K562 (cell line): ENCODE data around the gene PLXNB1.

Source experiments
- CBX2 ChIP-seq: fragments of 200-600 bp; sonication (generic); IDR thresholded peaks from one replicate; pipeline ENCODE4 v1.6.1; 2012; ENCODE audit warnings: mild to moderate bottlenecking, low read length, inconsistent platforms; ENCODE audit not compliant: insufficient read depth, poor library complexity, severe bottlenecking
- CREM ChIP-seq: IDR thresholded peaks from 2 replicates; pipeline ENCODE4 v1.6.1; 2014; ENCODE audit warnings: antibody characterized with exemption, low read depth
- CTCF ChIP-seq, 3 experiments: IDR thresholded peaks in 2 of 3; conservative IDR thresholded peaks in 1 of 3; 2 replicates each; pipeline ENCODE4 v1.5.1; 2011 to 2012; ENCODE audit warnings: low read length in 3 of 3, mild to moderate bottlenecking in 3 of 3, control low read depth in 2 of 3, improper control_type of control experiment in 1 of 3, inconsistent platforms in 1 of 3, low read depth in 1 of 3, mixed read lengths in 1 of 3, moderate library complexity in 1 of 3; ENCODE audit not compliant: insufficient read depth in 2 of 3
- EZH2 ChIP-seq: IDR thresholded peaks from 2 replicates; pipeline ENCODE4 v1.6.1; 2012; ENCODE audit warnings: low read depth, mild to moderate bottlenecking, inconsistent platforms, low read length, borderline replicate concordance
- HDAC6 ChIP-seq: IDR thresholded peaks from 2 replicates; pipeline ENCODE4 v1.6.1; 2012; ENCODE audit warnings: low read depth, mild to moderate bottlenecking, control low read depth, inconsistent platforms, low read length, moderate library complexity
- JUND ChIP-seq, 2 experiments: IDR thresholded peaks; 2 replicates in 1 of 2; 3 replicates in 1 of 2; pipeline ENCODE4 v1.6.1; 2011; ENCODE audit warnings: borderline replicate concordance in 2 of 2, low read depth in 2 of 2, low read length in 2 of 2, improper control_type of control experiment in 1 of 2, missing biosample characterization in 1 of 2, missing genetic modification characterization in 1 of 2, missing genetic modification reagents in 1 of 2
- NFRKB ChIP-seq: fragments of 450-650 bp; IDR thresholded peaks from 2 replicates; pipeline ENCODE4 v1.6.1; 2016; ENCODE audit warnings: low read depth
- POLR2AphosphoS5 ChIP-seq: IDR thresholded peaks from 2 replicates; pipeline ENCODE4 v1.6.1; 2011; ENCODE audit warnings: mild to moderate bottlenecking, low read depth, low read length, moderate library complexity; ENCODE audit not compliant: control insufficient read depth, insufficient read depth
- RFX5 ChIP-seq: IDR thresholded peaks from 2 replicates; pipeline ENCODE4 v1.6.1; 2011; ENCODE audit warnings: low read depth, mild to moderate bottlenecking, improper control_type of control experiment, low read length
- ZNF239 ChIP-seq: fragments of 250-450 bp; sonication (Bioruptor Pico); IDR thresholded peaks from 2 replicates; pipeline ENCODE4 v1.4.0; 2020; ENCODE audit warnings: mild to moderate bottlenecking
- ZNF282 ChIP-seq: sonication (generic); formaldehyde crosslinking; IDR thresholded peaks from 2 replicates; pipeline ENCODE4 v1.8.1; 2023; ENCODE audit warnings: missing genetic modification reagents
- ZNF740 ChIP-seq, 3 experiments: fragments of 200-800 bp in 1 of 3; sonication (Bioruptor generic) in 1 of 3; sonication (generic) in 1 of 3; formaldehyde crosslinking in 1 of 3; IDR thresholded peaks; 2 replicates each; pipeline versions ENCODE4 v1.6.1 to v1.8.0; 2016 to 2022; ENCODE audit warnings: mild to moderate bottlenecking in 2 of 3, missing compliant biosample characterization in 2 of 3, missing genetic modification characterization in 2 of 3, missing genetic modification reagents in 1 of 3

- TF ChIP-seq CTCF (IDR thresholded peaks at IDR 0.05 in 2 of 3, conservative IDR thresholded peaks at IDR 0.05 in 1 of 3; ENCODE audit: insufficient read depth in 2 of 3, low read depth in 1 of 3, low read length in 3 of 3), result no peak
- TF ChIP-seq JUND (IDR thresholded peaks at IDR 0.05; ENCODE audit: borderline replicate concordance, low read depth, low read length), result no peak
- no peak for TF ChIP-seq JUND (tag; IDR thresholded peaks at IDR 0.05; ENCODE audit: borderline replicate concordance, low read depth, low read length)
- TF ChIP-seq HDAC6, result no peak
- no peak for TF ChIP-seq RFX5
- TF ChIP-seq NFRKB, result no peak
- TF ChIP-seq POLR2AphosphoS5, result no peak
- TF ChIP-seq ZNF282 (CRISPR knock-in tag), result no peak
- TF ChIP-seq CREM, result no peak
- no peak for TF ChIP-seq EZH2
- TF ChIP-seq CBX2, result no peak
- TF ChIP-seq ZNF239 (CRISPR knock-in tag), result no peak
- no peak for TF ChIP-seq ZNF740 (CRISPR knock-in tag; IDR thresholded peaks at IDR 0.05)
- no peak for TF ChIP-seq ZNF740 (tag; IDR thresholded peaks at IDR 0.05)
These were observed 45.3 kb upstream of the PLXNB1 start for GRCh38 chr3:48475188-48475587.
